HepG2 (cell line): ENCODE measurements around the gene MIA2. TPM values are rescaled to one million over a fixed set of nuclear protein-coding genes. Genes with fewer than 3 reads are reported as not detected.

Source experiments
- CSRNP1 ChIP-seq: sonication (generic); formaldehyde crosslinking; IDR thresholded peaks from 2 replicates; pipeline ENCODE4 v1.8.1; 2023; ENCODE audit warnings: mild to moderate bottlenecking, missing genetic modification reagents
- DNMT3B ChIP-seq: conservative IDR thresholded peaks from 2 replicates; pipeline ENCODE4 v1.6.1; 2016; ENCODE audit warnings: missing biosample characterization, control low read depth
- ETV6 ChIP-seq: sonication (generic); formaldehyde crosslinking; conservative IDR thresholded peaks from 2 replicates; pipeline ENCODE4 v1.4.0; 2020; ENCODE audit warnings: missing genetic modification reagents
- MAF1 ChIP-seq: sonication (generic); formaldehyde crosslinking; IDR thresholded peaks from 2 replicates; pipeline ENCODE4 v1.5.0; 2020; ENCODE audit warnings: missing genetic modification reagents, borderline replicate concordance
- MAFG ChIP-seq: sonication (generic); formaldehyde crosslinking; IDR thresholded peaks from 2 replicates; pipeline ENCODE4 v1.5.1; 2020; ENCODE audit warnings: mild to moderate bottlenecking, missing genetic modification reagents
- MED13 ChIP-seq: sonication (generic); formaldehyde crosslinking; IDR thresholded peaks from 2 replicates; pipeline ENCODE4 v1.5.0; 2020; ENCODE audit warnings: missing genetic modification reagents
- PHB2 ChIP-seq: fragments of 450-650 bp; IDR thresholded peaks from 2 replicates; pipeline ENCODE4 v1.6.1; 2018; ENCODE audit not compliant: partially characterized antibody
- POLR2A ChIP-seq, 2 experiments: IDR thresholded peaks; 2 replicates each; pipeline ENCODE4 v1.6.1; 2011; ENCODE audit warnings: low read depth in 2 of 2, low read length in 2 of 2, mild to moderate bottlenecking in 1 of 2, moderate library complexity in 1 of 2; ENCODE audit not compliant: insufficient read depth in 1 of 2
- RARG ChIP-seq: sonication (generic); formaldehyde crosslinking; IDR thresholded peaks from 2 replicates; pipeline ENCODE4 v1.4.0; 2020; ENCODE audit warnings: low read depth, mild to moderate bottlenecking, missing genetic modification reagents
- XRCC5 ChIP-seq: fragments of 200-400 bp; formaldehyde crosslinking; optimal IDR thresholded peaks from 2 replicates; pipeline ENCODE3; 2017; ENCODE audit warnings: mild to moderate bottlenecking, low read length
- ZMAT3 ChIP-seq: sonication (generic); formaldehyde crosslinking; conservative IDR thresholded peaks from 2 replicates; pipeline ENCODE4 v1.7.0; 2021; ENCODE audit warnings: missing genetic modification reagents
- ZMYM3 ChIP-seq: sonication (generic); formaldehyde crosslinking; IDR thresholded peaks from 2 replicates; pipeline ENCODE4 v1.5.1; 2020; ENCODE audit warnings: mild to moderate bottlenecking, missing genetic modification reagents
- ZNF17 ChIP-seq: sonication (generic); formaldehyde crosslinking; IDR thresholded peaks from 2 replicates; pipeline ENCODE4 v1.5.0; 2020; ENCODE audit warnings: mild to moderate bottlenecking, missing genetic modification reagents
- ZNF205 ChIP-seq: IDR thresholded peaks from 2 replicates; pipeline ENCODE4 v1.6.1; 2018; ENCODE audit warnings: missing biosample characterization, missing genetic modification reagents
- ZNF235 ChIP-seq: sonication (generic); formaldehyde crosslinking; IDR thresholded peaks from 2 replicates; pipeline ENCODE4 v1.8.1; 2023; ENCODE audit warnings: mild to moderate bottlenecking, missing genetic modification reagents, borderline replicate concordance
- ZNF768 ChIP-seq: sonication (generic); formaldehyde crosslinking; IDR thresholded peaks from 2 replicates; pipeline ENCODE4 v1.4.0; 2020; ENCODE audit warnings: missing genetic modification reagents
- polyA plus RNA-seq, 8 experiments: library from polyadenylated mRNA; depleted of rRNA in 3 of 8; stranded (reverse) in 7 of 8; unstranded in 1 of 8; fragments of >200 nt; fragmentation: Illumina TruSeq in 4 of 8; extraction: Trizol in 4 of 8; gene quantifications; 2 replicates each; pipeline versions ENCODE4 v1.2.1 to v1.2.3, GENCODE V29; 2011 to 2016; ENCODE audit warnings: low read depth in 4 of 8, missing spikeins in 1 of 8, mixed read lengths in 1 of 8; ENCODE audit not compliant: insufficient read depth in 1 of 8
- total RNA-seq, 5 experiments: library from RNA; depleted of rRNA; stranded (reverse); fragments of >200 nt; fragmentation: Illumina TruSeq; extraction: Trizol; gene quantifications; 2 replicates each; pipeline ENCODE4 v1.2.3, GENCODE V29; 2016; ENCODE audit warnings: low read depth in 1 of 5
- TF ChIP-seq, protein P1 (sequence below): IDR thresholded peaks from 2 replicates; pipeline ENCODE4 v1.6.1; 2018; ENCODE audit warnings: missing genetic modification reagents, mild to moderate bottlenecking, missing compliant biosample characterization
- TF ChIP-seq, protein P2 (sequence below): sonication (generic); formaldehyde crosslinking; IDR thresholded peaks from 2 replicates; pipeline ENCODE4 v1.9.0; 2021; ENCODE audit warnings: missing genetic modification reagents, borderline replicate concordance
- TF ChIP-seq, protein P3 (sequence below): sonication (generic); formaldehyde crosslinking; IDR thresholded peaks from 2 replicates; pipeline ENCODE4 v1.4.0; 2020; ENCODE audit warnings: missing genetic modification reagents, borderline replicate concordance
- TF ChIP-seq, protein P4 (sequence below): sonication (generic); formaldehyde crosslinking; IDR thresholded peaks from 2 replicates; pipeline ENCODE4 v1.4.0; 2020; ENCODE audit warnings: missing genetic modification reagents, mild to moderate bottlenecking, borderline replicate concordance

MIA2 gene
- total and polyA plus RNA-seq, 2 of the 13 experiments (the other 11 are each of a cell fraction or from before 2014, with no cell fraction given): 134 to 158 TPM

DNA sequence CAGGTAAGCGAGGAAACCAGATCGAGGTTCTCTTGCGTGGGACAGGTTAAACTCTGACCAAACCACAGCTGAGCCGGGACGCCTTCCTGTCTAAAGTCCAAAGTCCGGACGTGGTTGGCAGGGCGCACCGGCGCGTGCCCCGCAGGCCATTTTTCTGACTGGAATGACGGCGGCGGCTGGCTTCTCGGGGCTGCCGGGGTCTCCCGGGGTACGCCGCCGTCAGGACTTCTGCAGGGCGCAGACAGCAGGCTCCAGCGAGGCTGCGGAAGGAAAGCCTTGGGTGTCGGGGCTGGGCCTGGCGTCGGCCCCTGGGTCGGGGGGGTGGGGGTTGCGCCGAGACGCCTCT lies 32.8 kb downstream of the MIA2 start (continued):
- TF ChIP-seq, protein P1, sequence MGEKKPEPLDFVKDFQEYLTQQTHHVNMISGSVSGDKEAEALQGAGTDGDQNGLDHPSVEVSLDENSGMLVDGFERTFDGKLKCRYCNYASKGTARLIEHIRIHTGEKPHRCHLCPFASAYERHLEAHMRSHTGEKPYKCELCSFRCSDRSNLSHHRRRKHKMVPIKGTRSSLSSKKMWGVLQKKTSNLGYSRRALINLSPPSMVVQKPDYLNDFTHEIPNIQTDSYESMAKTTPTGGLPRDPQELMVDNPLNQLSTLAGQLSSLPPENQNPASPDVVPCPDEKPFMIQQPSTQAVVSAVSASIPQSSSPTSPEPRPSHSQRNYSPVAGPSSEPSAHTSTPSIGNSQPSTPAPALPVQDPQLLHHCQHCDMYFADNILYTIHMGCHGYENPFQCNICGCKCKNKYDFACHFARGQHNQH: peak; percentile 95
- TF ChIP-seq, protein P2, sequence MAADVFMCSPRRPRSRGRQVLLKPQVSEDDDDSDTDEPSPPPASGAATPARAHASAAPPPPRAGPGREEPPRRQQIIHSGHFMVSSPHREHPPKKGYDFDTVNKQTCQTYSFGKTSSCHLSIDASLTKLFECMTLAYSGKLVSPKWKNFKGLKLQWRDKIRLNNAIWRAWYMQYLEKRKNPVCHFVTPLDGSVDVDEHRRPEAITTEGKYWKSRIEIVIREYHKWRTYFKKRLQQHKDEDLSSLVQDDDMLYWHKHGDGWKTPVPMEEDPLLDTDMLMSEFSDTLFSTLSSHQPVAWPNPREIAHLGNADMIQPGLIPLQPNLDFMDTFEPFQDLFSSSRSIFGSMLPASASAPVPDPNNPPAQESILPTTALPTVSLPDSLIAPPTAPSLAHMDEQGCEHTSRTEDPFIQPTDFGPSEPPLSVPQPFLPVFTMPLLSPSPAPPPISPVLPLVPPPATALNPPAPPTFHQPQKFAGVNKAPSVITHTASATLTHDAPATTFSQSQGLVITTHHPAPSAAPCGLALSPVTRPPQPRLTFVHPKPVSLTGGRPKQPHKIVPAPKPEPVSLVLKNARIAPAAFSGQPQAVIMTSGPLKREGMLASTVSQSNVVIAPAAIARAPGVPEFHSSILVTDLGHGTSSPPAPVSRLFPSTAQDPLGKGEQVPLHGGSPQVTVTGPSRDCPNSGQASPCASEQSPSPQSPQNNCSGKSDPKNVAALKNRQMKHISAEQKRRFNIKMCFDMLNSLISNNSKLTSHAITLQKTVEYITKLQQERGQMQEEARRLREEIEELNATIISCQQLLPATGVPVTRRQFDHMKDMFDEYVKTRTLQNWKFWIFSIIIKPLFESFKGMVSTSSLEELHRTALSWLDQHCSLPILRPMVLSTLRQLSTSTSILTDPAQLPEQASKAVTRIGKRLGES (CRISPR knock-in tag): peak; percentile 95
- TF ChIP-seq RARG (CRISPR knock-in tag): no peak
- TF ChIP-seq ZNF17 (CRISPR knock-in tag): no peak
- TF ChIP-seq MED13 (CRISPR knock-in tag): no peak; the same call in 1 of the 2 replicates
- TF ChIP-seq ZNF235 (CRISPR knock-in tag): 0 out of 2 replicates have a peak, but pooled peaks have one; percentile 85
- 0 out of 2 replicates have a peak, but pooled peaks have one; percentile 53 for TF ChIP-seq MAFG (CRISPR knock-in tag)
- TF ChIP-seq ZMYM3 (CRISPR knock-in tag): peak; percentile 92
- no peak; a peak in 2 of 4 replicates for TF ChIP-seq POLR2A (IDR thresholded peaks at IDR 0.05; ENCODE audit: insufficient read depth in 1 of 2, low read depth in 2 of 2, low read length in 2 of 2)
- TF ChIP-seq CSRNP1: peak; percentile 88; the same call in 1 of the 2 replicates
- TF ChIP-seq ZMAT3 (CRISPR knock-in tag): peak; percentile 90; the same call in 1 of the 2 replicates
- TF ChIP-seq, protein P3, sequence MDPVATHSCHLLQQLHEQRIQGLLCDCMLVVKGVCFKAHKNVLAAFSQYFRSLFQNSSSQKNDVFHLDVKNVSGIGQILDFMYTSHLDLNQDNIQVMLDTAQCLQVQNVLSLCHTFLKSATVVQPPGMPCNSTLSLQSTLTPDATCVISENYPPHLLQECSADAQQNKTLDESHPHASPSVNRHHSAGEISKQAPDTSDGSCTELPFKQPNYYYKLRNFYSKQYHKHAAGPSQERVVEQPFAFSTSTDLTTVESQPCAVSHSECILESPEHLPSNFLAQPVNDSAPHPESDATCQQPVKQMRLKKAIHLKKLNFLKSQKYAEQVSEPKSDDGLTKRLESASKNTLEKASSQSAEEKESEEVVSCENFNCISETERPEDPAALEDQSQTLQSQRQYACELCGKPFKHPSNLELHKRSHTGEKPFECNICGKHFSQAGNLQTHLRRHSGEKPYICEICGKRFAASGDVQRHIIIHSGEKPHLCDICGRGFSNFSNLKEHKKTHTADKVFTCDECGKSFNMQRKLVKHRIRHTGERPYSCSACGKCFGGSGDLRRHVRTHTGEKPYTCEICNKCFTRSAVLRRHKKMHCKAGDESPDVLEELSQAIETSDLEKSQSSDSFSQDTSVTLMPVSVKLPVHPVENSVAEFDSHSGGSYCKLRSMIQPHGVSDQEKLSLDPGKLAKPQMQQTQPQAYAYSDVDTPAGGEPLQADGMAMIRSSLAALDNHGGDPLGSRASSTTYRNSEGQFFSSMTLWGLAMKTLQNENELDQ (CRISPR knock-in tag): 0 out of 2 replicates have a peak, but pooled peaks have one; percentile 84
- TF ChIP-seq ZNF768 (CRISPR knock-in tag): peak; percentile 74
- TF ChIP-seq PHB2: no peak
- TF ChIP-seq XRCC5: peak; percentile 89
- peak; percentile 92; the same call in 1 of the 2 replicates for TF ChIP-seq ZNF205 (CRISPR knock-in tag)
- TF ChIP-seq ETV6 (CRISPR knock-in tag): peak; percentile 84
- peak; percentile 92; the same call in 1 of the 2 replicates for TF ChIP-seq MAF1
- TF ChIP-seq, protein P4, sequence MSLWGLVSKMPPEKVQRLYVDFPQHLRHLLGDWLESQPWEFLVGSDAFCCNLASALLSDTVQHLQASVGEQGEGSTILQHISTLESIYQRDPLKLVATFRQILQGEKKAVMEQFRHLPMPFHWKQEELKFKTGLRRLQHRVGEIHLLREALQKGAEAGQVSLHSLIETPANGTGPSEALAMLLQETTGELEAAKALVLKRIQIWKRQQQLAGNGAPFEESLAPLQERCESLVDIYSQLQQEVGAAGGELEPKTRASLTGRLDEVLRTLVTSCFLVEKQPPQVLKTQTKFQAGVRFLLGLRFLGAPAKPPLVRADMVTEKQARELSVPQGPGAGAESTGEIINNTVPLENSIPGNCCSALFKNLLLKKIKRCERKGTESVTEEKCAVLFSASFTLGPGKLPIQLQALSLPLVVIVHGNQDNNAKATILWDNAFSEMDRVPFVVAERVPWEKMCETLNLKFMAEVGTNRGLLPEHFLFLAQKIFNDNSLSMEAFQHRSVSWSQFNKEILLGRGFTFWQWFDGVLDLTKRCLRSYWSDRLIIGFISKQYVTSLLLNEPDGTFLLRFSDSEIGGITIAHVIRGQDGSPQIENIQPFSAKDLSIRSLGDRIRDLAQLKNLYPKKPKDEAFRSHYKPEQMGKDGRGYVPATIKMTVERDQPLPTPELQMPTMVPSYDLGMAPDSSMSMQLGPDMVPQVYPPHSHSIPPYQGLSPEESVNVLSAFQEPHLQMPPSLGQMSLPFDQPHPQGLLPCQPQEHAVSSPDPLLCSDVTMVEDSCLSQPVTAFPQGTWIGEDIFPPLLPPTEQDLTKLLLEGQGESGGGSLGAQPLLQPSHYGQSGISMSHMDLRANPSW (CRISPR knock-in tag): peak; percentile 58; the same call in 1 of the 2 replicates
- peak; percentile 99 for TF ChIP-seq DNMT3B
